NT2/D1 (cell line): ENCODE measurements around the gene CAMK1D.

ENCODE experiments used
- SUZ12 ChIP-seq: IDR thresholded peaks from 2 replicates; pipeline ENCODE4 v1.6.1; 2011; ENCODE audit not compliant: insufficient read length, insufficient read depth; ENCODE audit errors: extremely low read depth
- YY1 ChIP-seq: IDR thresholded peaks from 2 replicates; pipeline ENCODE4 v1.6.1; 2011; ENCODE audit not compliant: insufficient read length, insufficient read depth
- ZNF274 ChIP-seq: IDR thresholded peaks from 2 replicates; pipeline ENCODE4 v1.6.1; 2011; ENCODE audit warnings: mild to moderate bottlenecking, low read depth, low read length

- TF ChIP-seq YY1 (no peak), ZNF274 (no peak), SUZ12 (no peak)
These were observed 253.2 kb downstream of the CAMK1D start for GRCh38 chr10:12602521-12602920.
